ENCODE results near the gene APBA3. TPM values are rescaled to one million over a fixed set of nuclear protein-coding genes. Genes with fewer than 3 reads are reported as not detected.
A peak's percentile ranks its signal among the peaks of the same experiment; 100 is the strongest.

The APBA3 gene
- total RNA-seq, 2 donors from 2014 or later, result 27.5 to 42.2 TPM

- TF ChIP-seq CTCF (conservative IDR thresholded peaks at IDR 0.05), result no peak
- Histone ChIP-seq H3K4me1 (ENCODE audit: control insufficient read depth, insufficient read depth, low read length) (no peaks in the 10 kb centered on the region), H3K9ac (ENCODE audit: extremely low read depth, low read length, poor library complexity, severe bottlenecking) (no peak overlapping the region), H3K9me3 (ENCODE audit: control insufficient read depth, low read length) (no peaks in the 10 kb centered on the region), H3K4me3 (ENCODE audit: low read length) (no peak overlapping the region), H3K27ac (ENCODE audit: low read depth, low read length) (no peak overlapping the region), H3K27me3 (ENCODE audit: control insufficient read depth, insufficient read depth, low read length, poor library complexity, severe bottlenecking) (no peaks in the 10 kb centered on the region), H3K36me3 (ENCODE audit: control insufficient read depth, insufficient read depth, low read length) (no peaks in the 10 kb centered on the region)
- 78 to 92% methylated on average over 15 to 20 of the region's 20 CpGs for WGBS, 2 experiments (ENCODE audit: insufficient coverage in 1 of 2, insufficient read length in 1 of 2)
- Mint-ChIP-seq H3K9me3 (no peaks in the 10 kb centered on the region), H3K4me1 (no peaks in the 10 kb centered on the region), H3K27me3 (ENCODE audit: insufficient read depth) (no peaks in the 10 kb centered on the region), H3K27ac (no peak overlapping the region), H3K36me3 (ENCODE audit: low read depth) (peaks cover 2% of the 10 kb centered on the region), H3K4me3 (no peak overlapping the region)
- no peak for DNase-seq
Observed at GRCh38 chr19:3733549-3734309, 27.8 kb downstream of the APBA3 start.

- Histone ChIP-seq H3K4me1 (ENCODE audit: control insufficient read depth, insufficient read depth, low read length) (no peaks in the 10 kb centered on the region), H3K9ac (ENCODE audit: extremely low read depth, low read length, poor library complexity, severe bottlenecking) (no peak overlapping the region), H3K9me3 (ENCODE audit: control insufficient read depth, low read length) (no peaks in the 10 kb centered on the region), H3K27me3 (ENCODE audit: control insufficient read depth, insufficient read depth, low read length, poor library complexity, severe bottlenecking) (no peaks in the 10 kb centered on the region), H3K36me3 (ENCODE audit: control insufficient read depth, insufficient read depth, low read length) (no peaks in the 10 kb centered on the region), H3K4me3 (ENCODE audit: low read length) (no peak overlapping the region), H3K27ac (ENCODE audit: low read depth, low read length) (no peak overlapping the region)
- no peaks in the 10 kb centered on the region for H3K27me3 Mint-ChIP-seq (ENCODE audit: insufficient read depth)
- H3K36me3 Mint-ChIP-seq (ENCODE audit: low read depth), result peaks cover 2% of the 10 kb centered on the region
- H3K4me3 Mint-ChIP-seq, result no peak overlapping the region
- DNase-seq, result no peak
- TF ChIP-seq CTCF (conservative IDR thresholded peaks at IDR 0.05), result peak; percentile 18
- H3K4me1 Mint-ChIP-seq, result no peaks in the 10 kb centered on the region
- no peak overlapping the region for H3K27ac Mint-ChIP-seq
- WGBS, 2 experiments (ENCODE audit: insufficient coverage in 1 of 2, insufficient read length in 1 of 2), result 80 to 94% methylated on average over 1 of the region's 1 CpG
- no peaks in the 10 kb centered on the region for H3K9me3 Mint-ChIP-seq
Observed at GRCh38 chr19:3732108-3732507, 29.4 kb downstream of the APBA3 start.

GRCh38 chr19:3730457-3730958 lies 31.0 kb downstream of the APBA3 start:
- peaks cover 2% of the 10 kb centered on the region for H3K27me3 Mint-ChIP-seq (ENCODE audit: insufficient read depth)
- H3K27ac Mint-ChIP-seq, result no peak overlapping the region
- Histone ChIP-seq H3K9me3 (ENCODE audit: control insufficient read depth, low read length) (no peaks in the 10 kb centered on the region), H3K4me1 (ENCODE audit: control insufficient read depth, insufficient read depth, low read length) (no peaks in the 10 kb centered on the region), H3K4me3 (ENCODE audit: low read length) (no peak overlapping the region), H3K27me3 (ENCODE audit: control insufficient read depth, insufficient read depth, low read length, poor library complexity, severe bottlenecking) (no peaks in the 10 kb centered on the region), H3K27ac (ENCODE audit: low read depth, low read length) (no peak overlapping the region), H3K36me3 (ENCODE audit: control insufficient read depth, insufficient read depth, low read length) (no peaks in the 10 kb centered on the region), H3K9ac (ENCODE audit: extremely low read depth, low read length, poor library complexity, severe bottlenecking) (no peak overlapping the region)
- H3K9me3 Mint-ChIP-seq, result no peaks in the 10 kb centered on the region
- DNase-seq, result no peak
- H3K4me3 Mint-ChIP-seq, result no peak overlapping the region
- H3K4me1 Mint-ChIP-seq, result no peaks in the 10 kb centered on the region
- H3K36me3 Mint-ChIP-seq (ENCODE audit: low read depth), result peaks cover 2% of the 10 kb centered on the region
- 90 to 96% methylated on average over 17 to 32 of the region's 32 CpGs for WGBS, 2 experiments (ENCODE audit: insufficient coverage in 1 of 2, insufficient read length in 1 of 2)
- no peak for TF ChIP-seq CTCF (conservative IDR thresholded peaks at IDR 0.05)
